SK-N-SH (cell line): Measurements from ENCODE around the gene ANKUB1. TPM values are rescaled to one million over a fixed set of nuclear protein-coding genes. Genes with fewer than 3 reads are reported as not detected.

Source experiments
- CTCF ChIA-PET: fragments of 300-600, 350-600 bp; formaldehyde crosslinking; extraction: SDS; loops from one replicate; lab custom pipeline; 2021; lab: Yijun Ruan, JAX
- POLR2A ChIA-PET: fragments of 350-600 bp; sonication (Branson Sonifier 250); formaldehyde crosslinking; extraction: SDS; loops from one replicate; lab custom pipeline; 2020; ENCODE audit warnings: antibody characterized with exemption, inconsistent platforms; lab: Yijun Ruan, JAX
- DNase-seq: peaks from one replicate; pipeline ENCODE4 v3.0.0; 2012
- H2AFZ ChIP-seq: fragments of 200-600 bp; sonication (generic); 2 replicates; pipeline ENCODE4 v1.8.1; 2016; ENCODE audit warnings: antibody characterized with exemption, mild to moderate bottlenecking, low read depth
- H3F3A ChIP-seq: fragments of 200-600 bp; sonication (generic); replicated peaks from 2 replicates; pipeline ENCODE3; 2016; ENCODE audit warnings: antibody characterized with exemption, mild to moderate bottlenecking; ENCODE audit not compliant: insufficient read depth
- H3K27ac ChIP-seq, 2 experiments: fragments of 200-500 bp in 1 of 2; fragments of 200-600 bp in 1 of 2; sonication (Bioruptor generic) in 1 of 2; sonication (generic), shearing (Covaris generic) in 1 of 2; 2 replicates each; pipeline versions ENCODE4 v1.5.1 to v1.6.1; 2014 to 2016; ENCODE audit warnings: low read depth in 2 of 2, inconsistent platforms in 1 of 2, low read length in 1 of 2, mild to moderate bottlenecking in 1 of 2, mixed read lengths in 1 of 2
- H3K27me3 ChIP-seq: fragments of 200-600 bp; sonication (generic), shearing (Covaris generic); 2 replicates; pipeline ENCODE4 v1.6.1; 2016; ENCODE audit warnings: mixed run types; ENCODE audit not compliant: insufficient read depth
- H3K36me3 ChIP-seq, 2 experiments: fragments of 200-500 bp in 1 of 2; fragments of 200-600 bp in 1 of 2; sonication (Bioruptor generic) in 1 of 2; sonication (generic) in 1 of 2; replicated peaks in 1 of 2; 2 replicates each; pipeline versions ENCODE3 to v1.5.1; 2014 to 2016; ENCODE audit warnings: low read length in 1 of 2, mild to moderate bottlenecking in 1 of 2; ENCODE audit not compliant: insufficient read depth in 2 of 2, control insufficient read depth in 1 of 2
- H3K4me1 ChIP-seq, 2 experiments: fragments of 200-500 bp in 1 of 2; fragments of 200-600 bp in 1 of 2; sonication (Bioruptor generic) in 1 of 2; sonication (generic), shearing (Covaris generic) in 1 of 2; 2 replicates each; pipeline versions ENCODE4 v1.5.1 to v1.6.1; 2014 to 2016; ENCODE audit warnings: low read depth in 1 of 2, low read length in 1 of 2, mixed run types in 1 of 2; ENCODE audit not compliant: insufficient read depth in 2 of 2, control insufficient read depth in 1 of 2
- H3K4me2 ChIP-seq: fragments of 200-600 bp; sonication (generic), shearing (Covaris generic); 2 replicates; pipeline ENCODE4 v1.6.1; 2017; ENCODE audit warnings: mixed run types
- H3K4me3 ChIP-seq, 2 experiments: fragments of 200-500 bp in 1 of 2; fragments of 200-600 bp in 1 of 2; sonication (Bioruptor generic) in 1 of 2; sonication (generic), shearing (Covaris generic) in 1 of 2; 2 replicates each; pipeline versions ENCODE4 v1.5.1 to v1.8.1; 2014 to 2016; ENCODE audit warnings: low read depth in 2 of 2, inconsistent platforms in 1 of 2, low read length in 1 of 2, mild to moderate bottlenecking in 1 of 2, mixed read lengths in 1 of 2, moderate library complexity in 1 of 2
- H3K79me2 ChIP-seq: fragments of 200-600 bp; sonication (generic); 2 replicates; pipeline ENCODE4 v1.8.1; 2017; ENCODE audit warnings: mild to moderate bottlenecking; ENCODE audit not compliant: insufficient read depth
- H3K9ac ChIP-seq: fragments of 200-600 bp; sonication (generic); 2 replicates; pipeline ENCODE4 v1.6.1; 2017; ENCODE audit warnings: mixed run types
- H3K9me2 ChIP-seq: fragments of 200-600 bp; sonication (generic); 2 replicates; pipeline ENCODE4 v1.6.1; 2017; ENCODE audit warnings: mixed run types
- H3K9me3 ChIP-seq: fragments of 200-600 bp; sonication (generic); 2 replicates; pipeline ENCODE4 v1.6.1; 2017; ENCODE audit warnings: mixed run types, mild to moderate bottlenecking, moderate library complexity
- H4K20me1 ChIP-seq: fragments of 200-600 bp; sonication (generic); 2 replicates; pipeline ENCODE4 v1.6.1; 2017; ENCODE audit warnings: mild to moderate bottlenecking, mixed run types; ENCODE audit not compliant: insufficient read depth
- FOSL2 ChIP-seq: IDR thresholded peaks from 2 replicates; pipeline ENCODE4 v1.4.0; 2012; ENCODE audit warnings: low read depth, mild to moderate bottlenecking, moderate library complexity, borderline replicate concordance
- FOXJ3 ChIP-seq: sonication (generic); formaldehyde crosslinking; IDR thresholded peaks from 2 replicates; pipeline ENCODE4 v1.5.1; 2020; ENCODE audit warnings: mild to moderate bottlenecking, missing genetic modification reagents
- MXI1 ChIP-seq: IDR thresholded peaks from 2 replicates; pipeline ENCODE4 v1.6.1; 2012; ENCODE audit warnings: mild to moderate bottlenecking, low read depth, low read length, improper control_type of control experiment
- NRF1 ChIP-seq: IDR thresholded peaks from 2 replicates; pipeline ENCODE4 v1.6.1; 2012; ENCODE audit warnings: low read depth, mild to moderate bottlenecking, low read length
- POLR2AphosphoS5 ChIP-seq: IDR thresholded peaks from 2 replicates; pipeline ENCODE4 v1.6.1; 2012; ENCODE audit warnings: low read depth, low read length
- RXRA ChIP-seq: IDR thresholded peaks from 2 replicates; pipeline ENCODE4 v1.4.0; 2012; ENCODE audit warnings: low read depth, mild to moderate bottlenecking, borderline replicate concordance
- TCF12 ChIP-seq: IDR thresholded peaks from 2 replicates; pipeline ENCODE4 v1.4.0; 2012
- USF2 ChIP-seq: fragments of 150-350 bp; IDR thresholded peaks from 2 replicates; pipeline ENCODE4 v1.6.1; 2017; ENCODE audit warnings: antibody characterized with exemption, low read length, low read depth, borderline replicate concordance
- WGBS: methylation state at CpG from one replicate; pipeline ENCODE4 v1.1.6; 2017; ENCODE audit warnings: low lambda C conversion rate; 5-methylcytosine and 5-hydroxymethylcytosine counted together
- polyA plus RNA-seq, 3 experiments: library from polyadenylated mRNA; depleted of rRNA; stranded (reverse); fragments of >200 nt; gene quantifications; 2 replicates each; pipeline ENCODE4 v1.2.3, GENCODE V29; 2012
- TF ChIP-seq, protein P1 (sequence below): fragments of 150-350 bp; IDR thresholded peaks from 2 replicates; pipeline ENCODE4 v1.6.1; 2016; ENCODE audit warnings: mild to moderate bottlenecking, low read depth, low read length

Gene ANKUB1
- polyA plus RNA-seq, 1 of the 3 experiments (the other 2 are of a cell fraction) = not detected

DNA sequence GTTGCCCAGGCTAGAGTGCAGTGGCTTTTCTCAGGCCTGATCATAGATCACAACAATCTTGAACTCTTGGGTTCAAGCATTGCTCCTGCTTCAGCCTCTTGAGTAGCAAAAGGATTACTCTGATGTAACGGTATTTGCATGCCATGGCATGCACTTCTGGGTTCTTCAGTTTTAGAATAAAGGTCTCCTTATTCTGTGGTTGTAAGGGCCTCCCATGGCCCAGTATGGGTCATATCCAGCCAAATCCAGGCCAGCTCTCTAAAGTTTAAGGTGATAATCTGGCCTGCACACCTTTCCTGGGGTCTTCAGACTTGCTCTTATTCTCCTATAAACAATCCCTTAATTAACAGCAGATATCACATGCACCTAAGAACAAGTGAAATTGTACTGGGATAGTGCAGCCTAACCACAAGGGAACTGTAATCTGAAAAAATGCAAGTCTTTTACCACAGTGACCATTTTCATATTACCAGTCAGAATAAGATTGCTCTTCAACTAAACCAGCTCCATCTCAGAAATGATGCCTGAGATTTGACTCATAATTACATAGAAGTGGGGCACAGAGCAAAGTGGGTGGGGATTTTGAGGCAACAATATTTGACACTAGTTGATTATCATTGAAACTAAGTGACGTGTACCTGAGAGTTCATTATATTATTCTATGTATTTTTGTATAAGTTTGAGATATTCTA, 65.5 kb downstream of the ANKUB1 start:
- TF ChIP-seq, protein P1, sequence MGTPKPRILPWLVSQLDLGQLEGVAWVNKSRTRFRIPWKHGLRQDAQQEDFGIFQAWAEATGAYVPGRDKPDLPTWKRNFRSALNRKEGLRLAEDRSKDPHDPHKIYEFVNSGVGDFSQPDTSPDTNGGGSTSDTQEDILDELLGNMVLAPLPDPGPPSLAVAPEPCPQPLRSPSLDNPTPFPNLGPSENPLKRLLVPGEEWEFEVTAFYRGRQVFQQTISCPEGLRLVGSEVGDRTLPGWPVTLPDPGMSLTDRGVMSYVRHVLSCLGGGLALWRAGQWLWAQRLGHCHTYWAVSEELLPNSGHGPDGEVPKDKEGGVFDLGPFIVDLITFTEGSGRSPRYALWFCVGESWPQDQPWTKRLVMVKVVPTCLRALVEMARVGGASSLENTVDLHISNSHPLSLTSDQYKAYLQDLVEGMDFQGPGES = no peak
- Histone ChIP-seq H3K9me2 (no peaks in the 10 kb centered on the region), H3K27me3 (no peaks in the 10 kb centered on the region), H2AFZ (no peak overlapping the region), H3K4me2 (no peak overlapping the region), H3K79me2 (no peaks in the 10 kb centered on the region), H3K4me1 (no peaks in the 10 kb centered on the region), H3K9ac (no peak overlapping the region), H3K4me3 (no peak overlapping the region), H4K20me1 (no peaks in the 10 kb centered on the region), H3F3A (no peaks in the 10 kb centered on the region), H3K36me3 (no peaks in the 10 kb centered on the region), H3K27ac (no peak overlapping the region), H3K9me3 (no peaks in the 10 kb centered on the region)
- DNase-seq = no peak
- POLR2A ChIA-PET = no interaction called here
- 97% methylated on average over 2 of the region's 2 CpGs for WGBS
- CTCF ChIA-PET = interaction anchor here (1.0 to 1.7 kb wide), 3 partner anchors 10 to 214 kb away, joined by 3 to 8 read pairs (median 4); no protein-coding TSS in a partner anchor

DNA sequence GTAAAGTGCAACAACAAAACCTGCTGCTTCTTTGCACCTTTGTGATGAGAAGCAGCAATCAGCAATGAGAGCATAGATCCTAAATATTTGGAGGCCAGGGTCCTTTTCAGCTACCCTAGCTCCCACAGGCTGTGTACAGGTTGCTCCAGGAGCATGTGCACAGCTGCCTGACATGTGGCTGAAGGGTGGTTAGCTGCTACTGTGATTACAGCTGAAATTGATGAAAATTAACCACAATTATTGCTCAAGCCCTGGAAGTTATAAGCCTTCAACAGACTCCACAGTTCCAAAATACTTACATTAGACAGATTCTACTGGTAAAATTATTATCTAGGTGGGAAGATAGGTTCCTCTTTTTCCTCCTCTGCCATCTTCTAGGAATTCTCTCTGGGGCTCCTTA, 68.6 kb downstream of the ANKUB1 start:
- ChIA-PET POLR2A (no interaction called here), CTCF (interaction anchor here (1.1 kb wide), 1 partner anchor 193 kb away, joined by 3 read pairs; no protein-coding TSS in a partner anchor)
- Histone ChIP-seq H3K9me3 (0 out of 2 replicates have a peak, but pooled peaks cover 16% of the 10 kb centered on the region), H2AFZ (no peak overlapping the region), H3F3A (no peaks in the 10 kb centered on the region), H4K20me1 (no peaks in the 10 kb centered on the region), H3K9ac (no peak overlapping the region), H3K27ac (no peak overlapping the region), H3K79me2 (no peaks in the 10 kb centered on the region), H3K4me3 (no peak overlapping the region), H3K36me3 (no peaks in the 10 kb centered on the region)
- DNase-seq = no peak
- TF ChIP-seq POLR2AphosphoS5 (no peak), FOSL2 (no peak), RXRA (no peak), NRF1 (no peak)
- TF ChIP-seq, all 33 proteins: peak for 0
- Histone ChIP-seq H3K27me3 (no peaks in the 10 kb centered on the region), H3K4me2 (no peak overlapping the region), H3K9me2 (no peaks in the 10 kb centered on the region), H3K4me1 (no peaks in the 10 kb centered on the region)

DNA sequence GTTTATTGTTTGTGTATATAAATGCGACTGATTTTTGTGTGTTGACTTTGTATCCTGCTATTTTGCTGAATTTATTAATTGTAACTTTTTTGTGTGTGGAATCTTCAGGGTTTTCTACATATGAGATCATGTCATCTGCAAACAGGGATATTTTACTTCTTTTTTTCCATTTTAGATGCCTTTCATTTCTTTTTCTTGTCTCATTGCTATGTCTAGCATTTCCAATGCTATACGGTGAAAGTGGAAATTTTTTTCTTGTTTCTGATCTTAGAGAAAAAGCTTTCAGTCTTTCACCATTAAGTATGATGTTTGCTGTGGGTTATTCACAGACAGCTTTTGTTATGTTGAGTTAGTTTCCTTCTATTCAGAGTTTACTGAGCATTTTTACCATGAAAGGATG, 71.4 kb downstream of the ANKUB1 start:
- TF ChIP-seq USF2 (no peak), TCF12 (no peak), FOXJ3 (CRISPR knock-in tag) (no peak), MXI1 (no peak)
- Histone ChIP-seq H3K27ac (no peak overlapping the region), H3K36me3 (no peaks in the 10 kb centered on the region), H3K79me2 (no peaks in the 10 kb centered on the region), H3K27me3 (no peaks in the 10 kb centered on the region), H4K20me1 (no peaks in the 10 kb centered on the region), H3K9ac (no peak overlapping the region), H2AFZ (no peak overlapping the region), H3K4me1 (no peaks in the 10 kb centered on the region), H3F3A (no peaks in the 10 kb centered on the region), H3K4me2 (no peak overlapping the region), H3K4me3 (no peak overlapping the region), H3K9me2 (no peaks in the 10 kb centered on the region), H3K9me3 (0 out of 2 replicates have a peak, but pooled peaks cover 16% of the 10 kb centered on the region)
- CTCF ChIA-PET = no interaction called here
- POLR2A ChIA-PET = no interaction called here
- DNase-seq = no peak
- WGBS = 67% methylated on average over 2 of the region's 2 CpGs
